Naive thymus-derived CD8-positive, alpha-beta T cell (primary cell): ENCODE results near the gene TBL1X. TPM values are rescaled to one million over a fixed set of nuclear protein-coding genes. Genes with fewer than 3 reads are reported as not detected.

Source experiments
- ATAC-seq, 2 donors: fragments of 150-1000 bp; cut with Tn5 transposase in 1 of 2; sonication (Bioruptor Pico), chemical (Tn5 transposase) in 1 of 2; 1 replicate in 1 of 2; 2 replicates in 1 of 2; pipeline ENCODE4 v1.10.0; 2021; ENCODE audit warnings: mild to moderate bottlenecking in 2 of 2, moderate library complexity in 2 of 2
- POLR2A ChIA-PET: fragments of 350-600 bp; sonication (Branson Sonifier 250); formaldehyde crosslinking; loops from one replicate; lab custom pipeline; 2021; ENCODE audit warnings: antibody characterized with exemption; lab: Charles Lee
- DNase-seq, 10 donors: peaks; one replicate each; pipeline versions ENCODE4 v3.0.0 to v3.0.0-alpha.2; 2020 to 2022
- H3K27ac Mint-ChIP-seq, 10 donors: one replicate each; pipeline ENCODE4 v1.8.0; 2020 to 2022; ENCODE audit warnings: mild to moderate bottlenecking in 10 of 10, mixed read lengths in 10 of 10, moderate library complexity in 4 of 10, inconsistent platforms in 1 of 10
- H3K27me3 Mint-ChIP-seq, 5 donors: one replicate each; pipeline ENCODE4 v1.8.0; 2021 to 2022; ENCODE audit warnings: mixed read lengths in 5 of 5
- H3K36me3 Mint-ChIP-seq, 3 donors: one replicate each; pipeline ENCODE4 v1.8.0; 2020 to 2022; ENCODE audit warnings: mixed read lengths in 3 of 3, mild to moderate bottlenecking in 2 of 3, inconsistent platforms in 1 of 3
- H3K4me1 Mint-ChIP-seq, 4 donors: one replicate each; pipeline ENCODE4 v1.8.0; 2021 to 2022; ENCODE audit warnings: mixed read lengths in 4 of 4
- H3K4me3 Mint-ChIP-seq, 10 donors: one replicate each; pipeline ENCODE4 v1.8.0; 2020 to 2022; ENCODE audit warnings: mild to moderate bottlenecking in 10 of 10, mixed read lengths in 10 of 10, moderate library complexity in 6 of 10, inconsistent platforms in 1 of 10
- H3K9me3 Mint-ChIP-seq, 9 donors: one replicate each; pipeline ENCODE4 v1.8.0; 2020 to 2022; ENCODE audit warnings: mixed read lengths in 9 of 9, mild to moderate bottlenecking in 3 of 9, inconsistent platforms in 1 of 9, moderate library complexity in 1 of 9
- polyA plus RNA-seq, 3 donors: library from polyadenylated mRNA; unstranded; fragments of 300-500 nt; fragmentation: Illumina TruSeq; gene quantifications; one replicate each; pipeline ENCODE4 v1.2.3, GENCODE V29; 2021
- total RNA-seq, 8 experiments: library from RNA in 2 of 8; stranded (reverse) in 2 of 8; gene quantifications; one replicate each; pipeline ENCODE4 v1.2.3 and lab custom pipeline; 2021 to 2026

The TBL1X gene
- total and polyA plus RNA-seq, 5 experiments from 2014 or later = 14.6 to 49.5 (median 23.4) TPM

GRCh38 chrX:9619581-9619980 is 154.7 kb downstream of the TBL1X start:
- ATAC-seq (no peak), DNase-seq (no peak)
- Mint-ChIP-seq H3K27ac (peak overlapping the region in 1 of 10 donors; percentile 2), H3K4me1 (peaks cover 20 to 57% (median 45%) of the 10 kb centered on the region in 4 donors), H3K36me3 (peaks cover 0 to 7% (median 2%) of the 10 kb centered on the region in 3 donors), H3K4me3 (no peak overlapping the region), H3K27me3 (no peaks in the 10 kb centered on the region), H3K9me3 (peaks cover 0 to 4% (median 0%) of the 10 kb centered on the region in 9 donors)
- POLR2A ChIA-PET = no interaction called here

- Mint-ChIP-seq H3K36me3 (peaks cover 0 to 7% (median 2%) of the 10 kb centered on the region in 3 donors), H3K27me3 (no peaks in the 10 kb centered on the region), H3K27ac (no peak overlapping the region), H3K9me3 (peaks cover 0 to 4% (median 0%) of the 10 kb centered on the region in 9 donors), H3K4me3 (no peak overlapping the region), H3K4me1 (peaks cover 20 to 64% (median 53%) of the 10 kb centered on the region in 4 donors)
- DNase-seq = no peak
- no peak for ATAC-seq
- POLR2A ChIA-PET = no interaction called here
These were observed 157.3 kb downstream of the TBL1X start for GRCh38 chrX:9622128-9622527.

GRCh38 chrX:9626379-9626778 is 161.5 kb downstream of the TBL1X start:
- H3K27ac Mint-ChIP-seq = no peak overlapping the region
- POLR2A ChIA-PET = no interaction called here
- no peak for DNase-seq
- H3K36me3 Mint-ChIP-seq = peaks cover 0 to 3% (median 0%) of the 10 kb centered on the region in 3 donors
- H3K9me3 Mint-ChIP-seq = no peaks in the 10 kb centered on the region
- no peak for ATAC-seq
- H3K27me3 Mint-ChIP-seq = no peaks in the 10 kb centered on the region
- no peak overlapping the region for H3K4me3 Mint-ChIP-seq
- H3K4me1 Mint-ChIP-seq = peaks cover 16 to 50% (median 36%) of the 10 kb centered on the region in 4 donors

GRCh38 chrX:9627922-9628321 is 163.1 kb downstream of the TBL1X start:
- POLR2A ChIA-PET = no interaction called here
- Mint-ChIP-seq H3K36me3 (no peaks in the 10 kb centered on the region), H3K4me1 (peaks cover 16 to 38% (median 35%) of the 10 kb centered on the region in 4 donors), H3K9me3 (no peaks in the 10 kb centered on the region), H3K4me3 (no peak overlapping the region), H3K27me3 (no peaks in the 10 kb centered on the region), H3K27ac (peak overlapping the region in 1 of 10 donors; percentile 55)
- ATAC-seq = no peak
- no peak for DNase-seq

GRCh38 chrX:9628779-9629493 is 164.1 kb downstream of the TBL1X start:
- no peak overlapping the region for H3K4me3 Mint-ChIP-seq
- H3K27me3 Mint-ChIP-seq = no peaks in the 10 kb centered on the region
- DNase-seq (no peak), ATAC-seq (no peak)
- H3K9me3 Mint-ChIP-seq = no peaks in the 10 kb centered on the region
- no peaks in the 10 kb centered on the region for H3K36me3 Mint-ChIP-seq
- peaks cover 16 to 33% (median 26%) of the 10 kb centered on the region in 4 donors for H3K4me1 Mint-ChIP-seq
- POLR2A ChIA-PET = no interaction called here
- no peak overlapping the region for H3K27ac Mint-ChIP-seq

GRCh38 chrX:9634551-9634950 is 169.7 kb downstream of the TBL1X start:
- no peak overlapping the region for H3K4me3 Mint-ChIP-seq
- no peak for DNase-seq
- POLR2A ChIA-PET = no interaction called here
- H3K9me3 Mint-ChIP-seq = no peaks in the 10 kb centered on the region
- peaks cover 0 to 3% (median 0%) of the 10 kb centered on the region in 3 donors for H3K36me3 Mint-ChIP-seq
- no peak for ATAC-seq
- peaks cover 13 to 22% (median 16%) of the 10 kb centered on the region in 4 donors for H3K4me1 Mint-ChIP-seq
- H3K27me3 Mint-ChIP-seq = no peaks in the 10 kb centered on the region
- H3K27ac Mint-ChIP-seq = no peak overlapping the region

GRCh38 chrX:9635368-9635767 is 170.5 kb downstream of the TBL1X start:
- ATAC-seq (no peak), DNase-seq (no peak)
- POLR2A ChIA-PET = no interaction called here
- Mint-ChIP-seq H3K27me3 (no peaks in the 10 kb centered on the region), H3K27ac (peak overlapping the region in 1 of 10 donors; percentile 35), H3K36me3 (peaks cover 0 to 5% (median 0%) of the 10 kb centered on the region in 3 donors), H3K4me3 (no peak overlapping the region), H3K9me3 (no peaks in the 10 kb centered on the region), H3K4me1 (peaks cover 8 to 18% (median 14%) of the 10 kb centered on the region in 4 donors)

- peaks cover 0 to 5% (median 0%) of the 10 kb centered on the region in 3 donors for H3K36me3 Mint-ChIP-seq
- no peak overlapping the region for H3K27ac Mint-ChIP-seq
- ATAC-seq (no peak), DNase-seq (no peak)
- POLR2A ChIA-PET = no interaction called here
- no peaks in the 10 kb centered on the region for H3K9me3 Mint-ChIP-seq
- H3K27me3 Mint-ChIP-seq = no peaks in the 10 kb centered on the region
- no peak overlapping the region for H3K4me3 Mint-ChIP-seq
- H3K4me1 Mint-ChIP-seq = peaks cover 8 to 18% (median 15%) of the 10 kb centered on the region in 4 donors
These were observed 170.9 kb downstream of the TBL1X start for GRCh38 chrX:9635803-9636202.

GRCh38 chrX:9638871-9639270 is 174.0 kb downstream of the TBL1X start:
- no peak for ATAC-seq
- Mint-ChIP-seq H3K9me3 (no peaks in the 10 kb centered on the region), H3K27ac (peak overlapping the region in 1 of 10 donors; percentile 35), H3K27me3 (no peaks in the 10 kb centered on the region), H3K4me3 (no peak overlapping the region), H3K4me1 (peaks cover 12 to 35% (median 28%) of the 10 kb centered on the region in 4 donors), H3K36me3 (peaks cover 0 to 5% (median 0%) of the 10 kb centered on the region in 3 donors)
- DNase-seq = no peak
- POLR2A ChIA-PET = no interaction called here

GRCh38 chrX:9642270-9642995 is 177.6 kb downstream of the TBL1X start:
- peaks cover 13 to 42% (median 35%) of the 10 kb centered on the region in 4 donors for H3K4me1 Mint-ChIP-seq
- peak in 4 of 10 donors; percentile 1 to 34 (median 22) for DNase-seq
- H3K9me3 Mint-ChIP-seq = no peaks in the 10 kb centered on the region
- H3K27me3 Mint-ChIP-seq = no peaks in the 10 kb centered on the region
- peak overlapping the region in 5 of 10 donors; percentile 28 to 68 (median 44) for H3K4me3 Mint-ChIP-seq
- peak; percentile 44 to 46 for ATAC-seq
- H3K36me3 Mint-ChIP-seq = peaks cover 0 to 2% (median 1%) of the 10 kb centered on the region in 3 donors
- peak overlapping the region; percentile 45 to 91 (median 78) for H3K27ac Mint-ChIP-seq
- POLR2A ChIA-PET = no interaction called here

GRCh38 chrX:9643807-9644206 is 178.9 kb downstream of the TBL1X start:
- no peak for DNase-seq
- Mint-ChIP-seq H3K4me1 (peaks cover 12 to 42% (median 33%) of the 10 kb centered on the region in 4 donors), H3K27me3 (no peaks in the 10 kb centered on the region), H3K9me3 (no peaks in the 10 kb centered on the region), H3K36me3 (peaks cover 0 to 2% (median 1%) of the 10 kb centered on the region in 3 donors), H3K4me3 (peak overlapping the region in 6 of 10 donors; percentile 10 to 68 (median 56)), H3K27ac (peak overlapping the region; percentile 8 to 91 (median 76))
- POLR2A ChIA-PET = no interaction called here
- ATAC-seq = peak in 1 of 2 donors; percentile 13

GRCh38 chrX:9644335-9644734 is 179.5 kb downstream of the TBL1X start:
- H3K4me3 Mint-ChIP-seq = peak overlapping the region in 8 of 10 donors; percentile 31 to 68 (median 52)
- DNase-seq = peak in 9 of 10 donors; percentile 16 to 76 (median 61)
- H3K27ac Mint-ChIP-seq = peak overlapping the region in 9 of 10 donors; percentile 8 to 91 (median 77)
- H3K27me3 Mint-ChIP-seq = no peaks in the 10 kb centered on the region
- POLR2A ChIA-PET = no interaction called here
- H3K9me3 Mint-ChIP-seq = no peaks in the 10 kb centered on the region
- H3K36me3 Mint-ChIP-seq = peaks cover 0 to 2% (median 1%) of the 10 kb centered on the region in 3 donors
- H3K4me1 Mint-ChIP-seq = peaks cover 12 to 42% (median 32%) of the 10 kb centered on the region in 4 donors
- peak; percentile 86 to 93 for ATAC-seq
